WTC11 (cell line): Measurements from ENCODE around the gene ENHO. TPM values are rescaled to one million over a fixed set of nuclear protein-coding genes. Genes with fewer than 3 reads are reported as not detected.

Experiments
- ATAC-seq: fragments of 200-7000 bp; cut with Tn5 transposase; 2 replicates; pipeline ENCODE4 v1.10.0; 2021; ENCODE audit warnings: mild to moderate bottlenecking, moderate library complexity
- CTCF ChIA-PET: fragments of 300-600 bp; sonication (Branson Sonifier 250); formaldehyde crosslinking; loops from one replicate; lab custom pipeline; 2021; ENCODE audit warnings: antibody characterized with exemption; lab: Charles Lee
- POLR2A ChIA-PET: fragments of 350-600 bp; sonication (Branson Sonifier 250); formaldehyde crosslinking; loops from one replicate; lab custom pipeline; 2021; ENCODE audit warnings: antibody characterized with exemption; lab: Charles Lee
- DNase-seq: peaks from one replicate; pipeline ENCODE4 v3.0.0; 2021; ENCODE audit warnings: low spot score
- H3K27ac Mint-ChIP-seq: 2 replicates; pipeline ENCODE4 v1.8.0; 2021; ENCODE audit warnings: mixed read lengths
- H3K27me3 Mint-ChIP-seq: 2 replicates; pipeline ENCODE4 v1.8.0; 2021; ENCODE audit warnings: low read depth, mild to moderate bottlenecking, moderate library complexity, mixed read lengths
- H3K36me3 Mint-ChIP-seq: 2 replicates; pipeline ENCODE4 v1.8.0; 2021; ENCODE audit warnings: mixed read lengths
- H3K4me1 Mint-ChIP-seq: 2 replicates; pipeline ENCODE4 v1.8.0; 2022; ENCODE audit warnings: mixed read lengths
- H3K4me3 Mint-ChIP-seq: 2 replicates; pipeline ENCODE4 v1.8.0; 2021; ENCODE audit warnings: mild to moderate bottlenecking, moderate library complexity, mixed read lengths
- H3K9me3 Mint-ChIP-seq: 2 replicates; pipeline ENCODE4 v1.8.0; 2021; ENCODE audit warnings: mixed read lengths
- E2F5 ChIP-seq: sonication (generic); formaldehyde crosslinking; IDR thresholded peaks from 2 replicates; pipeline ENCODE4 v1.8.1; 2022; ENCODE audit warnings: mild to moderate bottlenecking, moderate library complexity, missing genetic modification reagents
- ERG ChIP-seq: fragments of 250-450 bp; sonication (Bioruptor Pico); IDR thresholded peaks from 2 replicates; pipeline ENCODE4 v1.8.0; 2021; ENCODE audit warnings: mild to moderate bottlenecking
- GRHL2 ChIP-seq: fragments of 250-450 bp; sonication (Bioruptor Pico); IDR thresholded peaks from 2 replicates; pipeline ENCODE4 v1.8.0; 2022; ENCODE audit warnings: mild to moderate bottlenecking, moderate library complexity; ENCODE audit not compliant: insufficient replicate concordance, severe bottlenecking
- IRF2 ChIP-seq: sonication (generic); formaldehyde crosslinking; IDR thresholded peaks from 2 replicates; pipeline ENCODE4 v1.8.0; 2022; ENCODE audit warnings: low read depth, missing genetic modification reagents, borderline replicate concordance
- NFE2L1 ChIP-seq: sonication (generic); formaldehyde crosslinking; IDR thresholded peaks from 2 replicates; pipeline ENCODE4 v1.8.1; 2023; ENCODE audit warnings: missing genetic modification reagents
- NFYB ChIP-seq: sonication (generic); formaldehyde crosslinking; conservative IDR thresholded peaks from 2 replicates; pipeline ENCODE4 v1.8.0; 2022; ENCODE audit warnings: low read depth, missing genetic modification reagents
- NR2C2 ChIP-seq: sonication (generic); formaldehyde crosslinking; IDR thresholded peaks from 2 replicates; pipeline ENCODE4 v1.8.0; 2022; ENCODE audit warnings: mild to moderate bottlenecking, missing genetic modification reagents
- NR3C1 ChIP-seq: sonication (generic); formaldehyde crosslinking; conservative IDR thresholded peaks from 2 replicates; pipeline ENCODE4 v1.8.1; 2023; ENCODE audit warnings: low read depth, mild to moderate bottlenecking, missing genetic modification reagents
- PREB ChIP-seq: sonication (generic); formaldehyde crosslinking; IDR thresholded peaks from 2 replicates; pipeline ENCODE4 v1.8.1; 2022; ENCODE audit warnings: mild to moderate bottlenecking, missing genetic modification reagents, moderate library complexity, borderline replicate concordance
- SOX15 ChIP-seq: fragments of 250-450 bp; sonication (Bioruptor Pico); IDR thresholded peaks from 2 replicates; pipeline ENCODE4 v1.9.0; 2021; ENCODE audit warnings: mild to moderate bottlenecking
- TCF7 ChIP-seq: sonication (generic); formaldehyde crosslinking; IDR thresholded peaks from 2 replicates; pipeline ENCODE4 v1.8.0; 2022; ENCODE audit warnings: mild to moderate bottlenecking, low read depth, missing genetic modification reagents, moderate library complexity
- ZNF232 ChIP-seq: sonication (generic); formaldehyde crosslinking; IDR thresholded peaks from 2 replicates; pipeline ENCODE4 v1.8.0; 2022; ENCODE audit warnings: mild to moderate bottlenecking, missing genetic modification reagents
- ZNF263 ChIP-seq: sonication (generic); formaldehyde crosslinking; IDR thresholded peaks from 2 replicates; pipeline ENCODE4 v1.8.1; 2022; ENCODE audit warnings: low read depth, mild to moderate bottlenecking, moderate library complexity, missing genetic modification reagents
- ZNF396 ChIP-seq: fragments of 250-450 bp; sonication (Bioruptor Pico); IDR thresholded peaks from 2 replicates; pipeline ENCODE4 v1.8.0; 2021; ENCODE audit warnings: mild to moderate bottlenecking, moderate library complexity, borderline replicate concordance
- ZNF512 ChIP-seq: sonication (generic); formaldehyde crosslinking; IDR thresholded peaks from 2 replicates; pipeline ENCODE4 v1.8.1; 2022; ENCODE audit warnings: missing genetic modification reagents, borderline replicate concordance
- ZNF532 ChIP-seq: fragments of 250-450 bp; sonication (Bioruptor Pico); IDR thresholded peaks from 2 replicates; pipeline ENCODE4 v1.9.0; 2021; ENCODE audit warnings: mild to moderate bottlenecking, borderline replicate concordance
- ZSCAN18 ChIP-seq: fragments of 250-450 bp; sonication (Bioruptor Pico); IDR thresholded peaks from 2 replicates; pipeline ENCODE4 v2.1.2; 2022; ENCODE audit warnings: mild to moderate bottlenecking, moderate library complexity
- total RNA-seq: library from RNA; stranded (reverse); gene quantifications from 3 replicates; pipeline ENCODE4 v1.2.3, GENCODE V29; 2021

The ENHO gene
- total RNA-seq, 1 experiment from 2014 or later, result 28.3 TPM

- CTCF ChIA-PET, result interaction anchor here (1.5 to 2.2 kb wide), 2 partner anchors 73 to 114 kb away, joined by 6 to 15 read pairs; no protein-coding TSS in a partner anchor
- ATAC-seq (no peak), DNase-seq (no peak)
- H3K9me3 Mint-ChIP-seq, result no peaks in the 10 kb centered on the region
- H3K27ac Mint-ChIP-seq, result no peak overlapping the region
- H3K4me1 Mint-ChIP-seq, result peaks cover 27% of the 10 kb centered on the region
- POLR2A ChIA-PET, result interaction anchor here (1.1 kb wide), 1 partner anchor 12 kb away, joined by 3 read pairs; no protein-coding TSS in a partner anchor
- H3K27me3 Mint-ChIP-seq, result peaks cover 10% of the 10 kb centered on the region
- no peak overlapping the region for H3K4me3 Mint-ChIP-seq
- no peaks in the 10 kb centered on the region for H3K36me3 Mint-ChIP-seq
- no peak for TF ChIP-seq PREB (CRISPR knock-in tag)
- no peak for TF ChIP-seq NFE2L1 (CRISPR knock-in tag)
- TF ChIP-seq SOX15 (CRISPR knock-in tag), result no peak
- no peak for TF ChIP-seq ZSCAN18
- no peak for TF ChIP-seq GRHL2 (CRISPR knock-in tag)
- no peak for TF ChIP-seq ZNF532 (CRISPR knock-in tag)
- no peak for TF ChIP-seq ZNF263 (CRISPR knock-in tag)
- TF ChIP-seq ZNF232 (CRISPR knock-in tag), result no peak
- no peak for TF ChIP-seq ERG (CRISPR knock-in tag)
- TF ChIP-seq IRF2 (CRISPR knock-in tag), result no peak
- no peak for TF ChIP-seq ZNF512 (CRISPR knock-in tag)
- TF ChIP-seq E2F5, result no peak
- no peak for TF ChIP-seq TCF7 (CRISPR knock-in tag)
- no peak for TF ChIP-seq NFYB (CRISPR knock-in tag)
- no peak for TF ChIP-seq ZNF396 (CRISPR knock-in tag)
- no peak for TF ChIP-seq NR3C1 (CRISPR knock-in tag)
- no peak for TF ChIP-seq NR2C2 (CRISPR knock-in tag)
Measured at GRCh38 chr9:34518110-34518616, 4.6 kb downstream of the ENHO start.
